Forelimb muscle (tissue), 1 donor: ENCODE results near the gene SLC6A19. TPM values are rescaled to one million over a fixed set of nuclear protein-coding genes. Genes with fewer than 3 reads are reported as not detected.

ENCODE experiments used
- DNase-seq: peaks from one replicate; pipeline ENCODE4 v3.0.0-alpha.2; 2013; ENCODE audit warnings: low read depth
- polyA plus RNA-seq: library from polyadenylated mRNA; unstranded; fragments of 120-200 nt; gene quantifications from one replicate; pipeline ENCODE4 v1.2.1, GENCODE V29; 2013; ENCODE audit not compliant: insufficient read length

SLC6A19 gene
- polyA plus RNA-seq, 1 donor = not detected

DNA sequence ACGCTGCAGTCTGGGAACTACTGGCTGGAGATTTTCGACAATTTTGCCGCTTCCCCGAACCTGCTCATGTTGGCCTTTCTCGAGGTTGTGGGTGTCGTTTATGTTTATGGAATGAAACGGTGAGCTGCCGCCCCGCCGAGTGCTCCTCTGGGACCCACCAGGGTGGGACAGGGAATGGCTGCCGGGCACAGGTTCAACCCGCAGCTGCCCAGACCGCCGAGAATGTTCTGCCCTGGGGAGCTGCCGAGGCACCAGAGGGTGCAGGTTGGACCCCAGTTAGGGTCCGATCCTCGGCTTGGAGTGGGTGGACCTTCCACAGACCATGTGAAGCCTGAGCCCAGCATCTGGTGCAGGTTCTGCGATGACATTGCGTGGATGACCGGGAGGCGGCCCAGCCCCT, 42.9 kb downstream of the SLC6A19 start:
- no peak for DNase-seq

DNA sequence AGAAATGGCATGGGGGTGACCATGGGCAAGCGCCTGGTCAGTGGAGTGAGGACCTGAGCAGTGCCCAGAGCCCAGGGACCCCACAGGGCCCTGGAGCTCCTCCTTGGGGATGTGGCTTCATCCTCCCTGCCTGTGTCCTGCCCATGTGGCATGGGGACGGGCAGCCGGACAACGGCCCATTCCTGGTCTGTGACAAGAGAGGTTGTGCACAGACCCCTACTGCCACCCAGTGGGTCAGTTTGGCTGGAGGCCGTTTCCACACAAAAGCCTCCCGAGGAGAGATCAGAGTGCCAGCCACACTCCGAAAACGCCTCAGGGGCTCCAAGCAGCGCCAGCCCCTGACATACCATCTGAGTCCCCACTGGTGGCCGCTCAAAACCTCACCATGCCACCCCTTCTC, 43.6 kb downstream of the SLC6A19 start:
- DNase-seq = no peak

DNA sequence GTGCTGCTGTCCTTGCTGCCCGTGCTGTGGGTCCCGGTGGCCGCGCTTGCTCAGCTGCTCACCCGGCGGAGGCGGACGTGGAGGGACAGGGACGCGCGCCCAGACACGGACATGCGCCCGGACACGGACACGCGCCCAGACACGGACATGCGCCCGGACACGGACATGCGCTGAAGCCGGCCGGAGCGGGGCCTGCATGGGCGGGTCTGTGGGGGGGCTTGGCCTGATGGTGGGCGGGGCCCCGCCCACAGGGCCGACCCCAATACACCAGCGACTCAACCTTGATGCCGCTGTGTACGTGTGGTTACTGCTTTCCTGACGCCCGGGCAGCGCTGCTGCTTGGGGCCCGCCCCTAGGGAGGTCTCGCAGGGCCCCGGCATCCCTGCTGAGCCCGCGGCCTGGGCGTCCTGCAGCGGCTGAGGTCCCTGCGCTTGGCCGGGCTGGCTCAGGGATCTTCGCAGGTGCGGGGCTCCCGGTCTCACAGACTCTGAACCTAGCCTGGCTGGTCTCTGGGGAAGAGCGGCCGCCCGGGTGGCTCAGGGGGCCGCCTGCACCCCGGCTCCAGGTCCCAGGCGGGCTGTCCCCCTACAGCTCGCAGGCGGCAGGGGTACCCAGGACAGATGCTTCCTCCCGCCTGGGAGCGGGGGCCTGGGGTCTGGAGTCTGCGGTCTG, 44.6 kb downstream of the SLC6A19 start:
- no peak for DNase-seq

DNA sequence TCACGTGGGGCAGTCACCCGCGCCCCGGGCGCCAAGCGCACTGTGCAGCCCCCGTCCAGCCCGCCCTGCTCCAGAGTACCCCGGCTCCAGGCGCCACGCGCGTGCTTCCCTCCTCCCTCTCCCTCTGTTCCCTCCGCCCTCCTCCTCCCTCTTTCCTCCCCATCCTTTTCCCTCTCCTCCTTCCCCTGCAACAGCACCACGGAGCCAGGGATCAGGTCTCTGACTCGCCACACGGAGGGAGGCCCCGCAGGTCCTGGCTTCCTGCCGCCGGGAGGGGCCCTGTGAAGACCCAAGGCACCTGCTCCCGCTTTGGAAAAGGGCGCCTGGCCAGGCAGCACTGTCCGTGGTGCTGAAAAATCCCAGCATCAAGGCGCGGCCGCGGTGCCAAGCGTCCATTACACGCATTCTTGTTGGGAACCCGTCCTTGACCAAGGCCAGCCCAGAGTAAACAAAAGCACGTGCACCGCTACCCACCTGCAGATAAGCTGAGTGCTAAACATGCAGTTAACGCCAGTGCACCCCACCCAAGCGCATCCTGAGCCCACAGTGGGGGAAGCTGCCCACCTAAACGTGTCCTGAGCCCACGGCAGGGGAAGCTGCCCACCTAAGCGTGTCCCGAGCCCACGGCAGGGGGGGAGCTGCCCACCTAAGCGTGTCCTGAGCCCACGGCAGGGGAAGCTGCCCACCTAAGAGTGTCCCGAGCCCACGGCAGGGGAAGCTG, 45.5 kb downstream of the SLC6A19 start:
- DNase-seq = peak; percentile 17

DNA sequence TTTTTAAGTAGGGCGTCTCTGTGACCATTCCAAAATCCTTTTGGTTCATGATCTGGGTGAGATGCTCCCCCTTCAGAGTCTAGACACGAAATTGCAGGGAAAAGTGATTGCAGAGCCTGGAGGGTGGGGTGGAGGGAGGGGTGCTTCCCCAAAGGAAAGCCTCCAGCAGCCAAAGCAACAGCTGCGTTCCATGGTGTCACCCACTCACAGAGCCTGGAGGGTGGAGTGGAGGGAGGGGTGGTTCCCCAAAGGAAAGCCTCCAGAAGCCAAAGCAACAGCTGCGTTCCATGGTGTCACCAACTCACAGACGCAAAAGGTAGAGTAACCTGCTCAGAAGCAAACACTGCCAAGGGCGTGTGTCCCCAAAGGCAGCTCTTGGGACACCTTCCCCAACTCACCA, 46.4 kb downstream of the SLC6A19 start:
- DNase-seq = no peak

DNA sequence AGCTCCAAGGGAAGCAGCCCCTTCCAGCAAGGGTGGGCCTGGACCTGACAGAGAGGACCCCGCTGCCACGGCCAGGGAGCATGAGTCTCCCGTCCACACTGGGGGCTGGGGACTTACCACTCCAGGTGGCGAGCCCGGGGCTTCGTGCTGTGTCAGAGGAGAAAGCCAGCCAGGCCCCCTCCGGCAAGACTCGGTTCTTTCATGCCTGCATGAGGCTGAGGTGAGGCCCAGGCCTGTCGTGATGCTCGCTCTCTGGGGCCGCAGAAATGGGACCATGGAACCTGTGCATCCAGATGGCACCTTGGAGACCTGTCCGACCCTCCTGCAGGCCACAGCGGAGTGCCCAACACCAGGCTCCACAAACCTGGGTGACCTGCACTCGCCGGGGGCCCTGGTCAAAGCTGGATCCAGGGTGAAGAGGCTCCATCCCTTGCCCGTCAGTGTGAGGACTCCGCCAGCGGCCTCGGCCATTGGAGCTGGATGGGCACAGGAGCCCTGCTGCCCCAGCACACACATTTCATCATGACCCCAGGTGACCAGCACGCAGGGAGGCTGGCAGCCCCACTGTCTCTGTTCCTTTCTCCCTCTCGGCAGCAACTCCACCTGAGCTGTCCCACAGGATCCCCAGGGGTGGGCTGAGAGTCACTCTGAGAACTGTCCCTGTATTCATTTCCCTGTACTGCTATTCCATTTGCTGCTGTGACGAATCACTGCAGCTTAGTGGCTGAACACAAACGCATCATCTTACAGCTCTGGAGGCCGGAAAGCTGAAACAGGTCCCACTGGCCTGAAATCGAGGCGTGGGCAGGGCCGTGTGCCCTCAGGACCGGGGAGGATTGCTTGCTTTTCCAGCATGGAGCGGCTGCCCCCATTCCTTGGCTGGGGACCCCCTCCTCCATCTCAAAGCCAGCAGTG, 48.2 kb downstream of the SLC6A19 start:
- no peak for DNase-seq

DNA sequence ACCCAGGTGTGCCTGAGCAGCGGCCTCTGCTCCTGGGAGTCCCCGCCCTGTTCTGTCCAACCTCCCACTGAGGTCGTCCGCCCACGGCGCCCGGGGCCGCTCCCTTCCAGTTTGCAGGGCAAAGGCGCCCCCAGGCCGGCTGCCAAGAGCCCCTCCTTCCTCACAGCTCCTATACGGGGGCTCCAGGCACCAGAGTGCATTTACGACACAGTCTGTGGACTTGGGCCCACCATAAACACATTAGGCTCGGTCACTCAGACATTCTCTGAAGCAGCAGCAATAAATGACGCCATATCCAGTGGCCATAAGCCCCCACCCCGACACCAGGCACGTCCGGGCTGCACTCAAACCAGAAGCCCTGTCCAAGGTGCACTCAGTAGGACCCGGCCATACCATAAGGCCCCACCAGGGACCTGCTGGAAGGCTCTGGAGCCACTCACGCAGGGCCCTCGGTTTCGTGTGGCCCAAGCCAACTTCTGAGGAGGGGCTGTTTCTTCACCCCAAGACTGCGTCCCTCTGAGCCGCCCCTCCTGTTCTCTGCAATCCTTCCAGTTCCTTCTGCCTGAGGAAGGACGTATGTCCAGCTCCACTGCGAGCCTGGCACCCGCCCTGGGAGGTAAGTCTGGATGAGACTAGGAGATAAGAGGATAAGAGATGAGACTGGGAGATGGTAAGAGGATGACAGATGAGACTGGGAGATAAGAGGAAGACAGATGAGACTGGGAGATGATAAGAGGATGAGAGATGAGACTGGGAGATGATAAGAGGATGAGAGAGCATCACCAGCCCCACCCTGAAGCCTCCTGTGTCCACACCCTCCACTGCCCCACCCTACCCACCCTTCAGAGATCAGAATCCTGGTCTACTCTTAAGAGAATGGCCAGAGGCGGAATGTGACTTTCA, 50.5 kb downstream of the SLC6A19 start:
- DNase-seq = no peak

DNA sequence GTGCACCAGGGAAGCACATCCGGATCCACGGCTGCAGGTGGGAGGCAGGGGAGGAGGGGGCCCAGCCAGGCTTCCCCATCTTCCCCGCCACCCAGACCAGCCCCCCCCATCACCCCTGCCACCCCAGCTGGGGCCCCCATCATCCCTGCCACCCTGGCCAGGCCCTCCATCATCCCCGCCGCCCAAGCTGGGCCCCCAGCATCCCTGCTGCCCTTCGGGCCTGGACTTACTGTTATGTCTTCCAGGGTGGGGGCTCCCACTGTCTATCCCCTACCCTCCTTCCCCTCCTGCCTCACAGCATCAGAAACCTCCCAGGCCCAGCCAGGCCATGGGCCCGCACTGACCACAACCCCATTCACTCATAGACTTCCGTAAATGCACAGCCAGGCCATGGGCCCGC, 51.3 kb downstream of the SLC6A19 start:
- DNase-seq = no peak

DNA sequence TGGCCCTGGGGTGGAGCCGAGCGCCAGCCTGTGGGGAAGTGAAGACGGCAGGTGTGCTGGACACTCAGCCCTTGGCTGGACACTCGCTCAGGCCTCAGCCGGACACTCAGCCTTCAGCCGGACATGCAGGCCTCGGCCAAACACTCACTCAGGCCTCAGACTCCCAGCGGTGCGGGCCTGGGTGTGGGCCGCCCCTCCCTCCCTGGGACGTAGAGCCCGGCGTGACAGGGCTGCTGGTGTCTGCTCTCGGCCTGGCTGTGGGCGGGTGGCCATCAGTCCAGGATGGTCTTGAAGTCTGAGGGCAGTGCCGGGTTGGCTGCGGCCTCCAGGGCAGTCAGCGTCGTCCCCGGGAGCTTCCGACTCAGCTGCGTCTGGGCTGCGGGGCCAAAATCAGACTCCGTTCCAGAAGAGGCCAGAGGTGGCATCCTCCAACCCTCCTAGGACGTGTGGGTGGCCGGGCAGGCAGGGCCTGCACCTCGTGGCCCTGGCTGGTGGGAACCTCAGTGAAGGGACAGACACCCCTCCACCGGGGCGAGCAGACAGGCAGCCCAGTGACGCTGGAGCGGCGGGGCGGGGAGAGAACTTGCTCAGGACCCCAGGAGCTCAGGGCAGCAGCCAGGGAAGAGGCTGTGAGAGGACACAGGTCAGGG, 52.2 kb downstream of the SLC6A19 start:
- no peak for DNase-seq

DNA sequence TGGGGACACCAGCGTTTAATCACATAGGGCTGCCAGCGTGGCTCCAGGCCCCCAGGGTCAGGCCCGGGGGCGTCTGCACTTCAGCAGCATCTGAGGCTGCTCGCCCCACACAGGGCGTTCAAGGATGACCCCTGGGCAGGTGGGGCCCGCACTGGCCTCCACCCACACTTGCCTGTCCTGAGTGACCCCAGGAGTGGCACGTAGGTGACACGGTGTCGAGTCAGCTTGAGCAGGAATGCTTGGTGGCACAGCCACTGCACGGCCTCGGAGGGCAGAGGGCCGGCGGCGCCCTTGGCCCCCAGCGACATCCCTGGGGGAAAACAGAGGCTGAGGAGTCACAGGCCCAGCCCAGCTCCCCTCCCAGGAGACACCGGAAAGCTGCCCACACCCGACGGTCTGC, 52.8 kb downstream of the SLC6A19 start:
- no peak for DNase-seq

DNA sequence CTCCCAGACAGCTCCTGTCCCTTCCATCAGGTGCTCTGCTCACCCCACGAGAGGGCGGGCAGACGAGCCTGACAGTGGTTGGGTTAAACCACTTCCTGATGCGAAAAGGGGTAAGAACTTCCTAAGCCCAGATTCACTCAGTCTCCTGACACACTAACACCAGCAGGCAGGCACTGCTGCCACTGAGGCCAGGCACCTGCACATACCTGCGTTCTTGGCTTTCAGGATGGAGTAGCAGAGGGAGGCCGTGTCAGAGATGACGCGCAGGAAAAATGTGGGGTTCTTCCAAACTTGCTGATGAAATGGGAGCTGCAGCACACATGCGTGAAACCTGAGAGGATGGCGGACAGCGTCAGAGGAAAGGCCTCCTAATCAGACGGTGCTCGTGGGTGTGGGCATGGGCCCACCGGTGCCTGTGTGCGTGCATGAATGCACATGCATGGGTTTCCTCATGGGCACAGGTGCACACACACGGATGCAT, 53.7 kb downstream of the SLC6A19 start:
- DNase-seq = no peak

DNA sequence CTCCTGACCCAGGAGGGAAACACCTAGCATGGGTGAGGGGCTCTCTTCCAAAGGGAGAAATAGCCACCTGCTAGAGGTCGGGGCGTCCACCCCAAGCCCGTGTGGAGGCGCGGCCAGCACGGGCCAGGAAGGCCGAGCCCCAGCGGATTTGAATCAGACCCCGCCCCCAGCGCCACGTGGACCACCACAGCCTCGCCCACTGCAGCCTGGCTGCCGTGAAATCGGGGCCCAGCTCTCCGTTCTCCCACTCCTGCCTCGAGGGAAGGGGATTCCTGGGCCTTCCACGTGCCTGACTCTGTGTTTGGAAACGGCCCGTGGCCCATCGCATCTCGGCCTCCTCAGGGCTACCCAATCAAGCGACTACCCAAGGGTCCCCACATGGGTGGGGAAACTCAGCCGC, 55.4 kb downstream of the SLC6A19 start:
- no peak for DNase-seq

DNA sequence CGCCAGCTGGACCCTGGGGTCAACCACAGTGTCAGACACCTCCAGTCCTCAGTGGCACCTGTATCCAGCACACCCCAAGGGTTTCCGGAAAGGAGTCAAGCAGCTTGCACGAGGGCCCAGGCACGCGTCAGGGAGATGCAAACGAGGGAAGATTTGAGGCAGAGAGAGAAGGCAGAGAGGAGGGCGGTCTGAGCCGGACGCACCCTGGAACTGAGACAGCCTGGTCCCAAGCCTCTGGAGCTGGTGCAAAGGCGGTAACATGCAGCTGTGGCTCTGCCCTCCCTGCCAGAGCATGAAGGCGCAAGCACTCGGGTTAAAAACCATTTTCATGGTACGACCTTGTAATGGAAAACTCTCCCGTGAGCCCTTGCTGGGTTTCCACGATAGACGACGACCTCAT, 56.0 kb downstream of the SLC6A19 start:
- DNase-seq = no peak

DNA sequence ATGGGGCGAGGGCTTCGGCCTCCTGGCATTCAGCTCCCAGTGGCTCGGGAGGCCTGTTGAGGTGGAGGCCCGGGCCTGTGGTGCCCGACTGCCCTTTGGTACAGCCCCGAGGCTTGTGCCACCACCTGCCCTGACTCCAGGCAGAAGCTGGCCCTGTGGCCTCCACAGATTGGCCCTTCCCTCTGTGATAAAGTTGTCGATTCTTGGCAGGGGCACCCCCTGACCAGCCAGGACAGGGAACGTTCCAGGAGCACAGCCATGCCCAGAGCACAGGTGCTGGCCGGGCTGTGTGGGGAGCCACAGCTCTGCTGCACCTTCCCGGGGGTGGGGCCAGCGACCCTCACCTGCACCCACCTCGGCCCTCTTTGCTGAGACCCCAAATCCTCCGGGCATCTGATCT, 56.4 kb downstream of the SLC6A19 start:
- DNase-seq = no peak

DNA sequence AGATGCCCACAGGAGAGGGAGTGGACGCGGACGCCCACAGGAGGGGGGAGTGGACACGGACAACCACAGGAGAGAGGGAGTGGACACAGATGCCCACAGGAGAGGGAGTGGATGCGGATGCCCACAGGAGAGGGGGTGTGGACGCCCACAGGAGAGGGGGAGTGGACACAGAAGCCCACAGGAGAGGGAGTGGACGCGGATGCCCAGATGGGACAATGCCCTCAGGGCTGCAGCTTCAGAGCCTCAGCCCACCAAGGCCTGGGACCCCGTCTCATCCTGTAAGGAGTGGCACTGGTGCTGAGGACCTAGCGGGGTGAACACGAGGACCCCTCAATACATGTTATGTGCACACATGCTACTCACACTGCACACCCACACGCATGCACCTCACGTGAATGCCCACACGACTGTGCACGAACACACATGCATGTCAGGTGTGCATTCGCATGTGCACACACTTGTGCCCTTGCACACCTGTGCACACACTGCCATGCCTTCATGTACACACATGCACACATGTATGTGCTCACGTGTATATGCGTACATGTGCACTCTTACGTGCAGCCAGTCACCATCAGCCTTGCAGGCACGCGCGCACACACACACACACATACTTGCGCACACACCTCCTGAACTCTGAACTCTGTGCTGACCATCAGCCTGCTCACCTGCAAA, 58.5 kb downstream of the SLC6A19 start:
- DNase-seq = no peak

DNA sequence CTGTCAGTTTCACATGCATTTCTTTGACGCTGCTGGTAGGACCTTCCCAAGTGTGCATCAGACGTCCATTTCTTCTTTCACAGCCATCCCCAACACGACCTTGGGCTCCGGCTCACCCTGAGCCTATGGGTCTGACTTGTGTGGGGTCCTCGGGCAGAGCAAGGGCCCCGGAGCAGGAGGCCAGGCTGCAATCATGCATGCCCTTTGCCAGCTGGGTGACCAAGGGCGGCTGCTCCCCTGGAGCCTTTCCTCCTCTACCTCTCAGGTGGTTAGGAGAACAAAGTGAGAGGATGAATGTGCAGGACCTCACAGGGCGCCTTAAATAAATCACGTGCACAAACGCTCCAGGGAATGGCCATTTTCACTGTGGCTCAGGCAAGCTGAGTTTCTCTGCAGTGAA, 60.2 kb downstream of the SLC6A19 start:
- no peak for DNase-seq

DNA sequence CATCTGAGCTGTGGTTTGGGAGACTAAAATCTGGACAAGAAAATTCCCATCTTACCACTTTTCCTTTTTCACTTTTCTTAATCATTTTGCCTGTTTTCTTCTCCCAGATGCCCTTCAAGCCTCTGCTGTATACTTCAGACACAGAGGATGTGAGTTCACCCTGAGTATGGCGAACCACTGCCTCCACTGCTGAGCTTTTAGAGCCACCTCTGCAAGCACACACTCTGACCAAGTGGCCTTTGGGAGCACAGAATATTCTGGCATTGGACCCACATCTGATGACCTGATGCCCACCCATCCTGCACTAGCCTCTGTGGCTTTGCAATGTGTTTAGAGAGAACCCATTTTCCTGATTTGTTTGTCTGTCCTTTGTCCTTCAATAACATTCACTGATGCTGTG, 61.0 kb downstream of the SLC6A19 start:
- DNase-seq = no peak

DNA sequence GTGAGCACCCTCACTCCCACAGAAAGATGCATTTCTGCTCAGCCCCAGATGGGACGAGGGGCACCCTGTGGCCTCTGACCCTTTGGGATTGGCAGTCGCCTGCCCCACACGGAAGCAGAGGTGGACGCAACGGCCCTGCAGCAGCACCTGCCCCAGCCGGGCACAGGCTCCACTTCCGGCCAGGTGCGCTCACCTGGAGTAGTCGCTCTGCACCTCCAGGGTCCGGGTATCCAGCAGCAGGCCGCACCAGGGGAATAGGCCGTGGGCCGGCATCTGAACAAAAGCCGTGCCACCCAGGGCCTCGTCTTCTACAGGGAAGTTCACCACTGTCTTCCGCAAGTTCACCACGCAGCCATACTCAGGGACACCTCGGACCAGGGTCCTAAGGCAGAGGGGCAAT, 62.8 kb downstream of the SLC6A19 start:
- no peak for DNase-seq

DNA sequence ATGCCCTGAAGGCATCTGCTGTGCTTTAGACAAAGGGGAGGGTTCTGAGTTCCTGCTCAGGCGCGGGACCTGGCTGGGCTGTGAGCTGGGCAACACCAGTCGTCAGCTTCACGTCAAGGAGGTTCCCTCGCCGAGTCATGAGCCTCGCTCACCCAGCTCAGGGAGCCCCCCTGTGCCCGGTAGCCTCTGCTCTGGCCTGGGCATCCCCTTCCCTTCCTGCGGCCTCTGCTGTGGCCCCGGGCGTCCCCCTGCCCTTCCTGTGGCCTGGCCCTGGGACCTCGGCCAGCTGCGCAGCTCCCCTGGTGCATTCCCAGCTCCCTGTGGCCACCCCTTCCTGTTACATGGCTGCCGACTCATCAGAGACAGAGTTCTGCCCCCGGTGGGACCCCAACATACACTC, 63.6 kb downstream of the SLC6A19 start:
- no peak for DNase-seq
